Peyer's patch (tissue), 4 donors: ENCODE results near the gene GPR22. TPM values are rescaled to one million over a fixed set of nuclear protein-coding genes. Genes with fewer than 3 reads are reported as not detected.

Source experiments
- DNase-seq, 3 donors: peaks; one replicate each; pipeline ENCODE4 v3.0.0-alpha.2; 2017 to 2019
- H3K27ac ChIP-seq, 4 donors: fragments of 200-600 bp; sonication (generic); one replicate each; pipeline ENCODE4 v1.5.1; 2016 to 2019
- H3K27me3 ChIP-seq, 2 donors: fragments of 200-600 bp; sonication (generic); one replicate each; pipeline ENCODE4 v1.5.1; 2019
- H3K36me3 ChIP-seq, 3 donors: fragments of 200-600 bp; sonication (generic); one replicate each; pipeline ENCODE4 v1.5.1; 2016 to 2019
- H3K4me1 ChIP-seq, 4 donors: fragments of 200-600 bp; sonication (generic); one replicate each; pipeline ENCODE4 v1.5.1; 2016 to 2019
- H3K4me3 ChIP-seq, 4 donors: fragments of 200-600 bp; sonication (generic); 1 replicate in 3 of 4; 2 replicates in 1 of 4; pipeline ENCODE4 v1.5.1; 2016 to 2019; ENCODE audit warnings: mild to moderate bottlenecking in 1 of 4
- H3K9me3 ChIP-seq, 4 donors: fragments of 200-600 bp; sonication (generic); one replicate each; pipeline ENCODE4 v1.5.1; 2016 to 2019; ENCODE audit warnings: mild to moderate bottlenecking in 1 of 4
- POLR2A ChIP-seq, 2 donors: fragments of 450-650 bp; IDR thresholded peaks; one replicate each; pipeline ENCODE4 v1.5.1; 2017; ENCODE audit warnings: antibody characterized with exemption in 2 of 2, mild to moderate bottlenecking in 2 of 2, moderate library complexity in 2 of 2
- small RNA-seq, 2 donors: library from RNA; depleted of rRNA; stranded (forward); fragments of <200 nt; gene quantifications; one replicate each; pipeline ENCODE3, GENCODE V24; 2016
- total RNA-seq, 4 donors: library from RNA; depleted of rRNA; stranded (reverse); fragments of >200 nt; gene quantifications; one replicate each; pipeline ENCODE4 v1.1.0, GENCODE V29; 2016
- TF ChIP-seq, protein P1 (sequence below), 6 experiments: fragments of 450-650 bp in 4 of 6; fragments of 200-600 bp in 2 of 6; sonication (generic) in 1 of 6; IDR thresholded peaks; one replicate each; pipeline ENCODE4 v1.5.1; 2017 to 2019; ENCODE audit warnings: antibody characterized with exemption in 6 of 6, mild to moderate bottlenecking in 3 of 6, moderate library complexity in 1 of 6

GPR22 gene
- total RNA-seq, 4 donors from 2014 or later: not detected

DNA sequence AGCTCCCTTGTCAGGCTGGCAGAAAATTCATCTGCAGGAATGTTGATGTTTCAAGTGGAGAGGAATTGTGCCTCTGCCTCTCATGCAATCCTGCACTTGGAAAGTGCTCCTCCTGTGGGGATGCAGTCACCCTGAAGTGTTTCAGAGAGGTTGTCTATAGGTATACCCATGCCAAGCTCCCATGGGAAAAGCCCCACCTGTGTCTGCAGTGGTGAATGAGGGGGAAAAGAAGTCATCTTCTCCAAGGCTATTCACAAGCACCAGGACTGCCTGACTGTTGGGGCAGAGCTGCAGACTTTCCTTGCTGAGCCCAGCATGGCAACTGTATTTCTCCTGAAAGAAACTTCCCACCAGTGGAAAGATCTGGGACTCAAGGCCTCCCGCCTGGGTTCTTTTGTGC is 35.5 kb downstream of the GPR22 start:
- no peaks in the 10 kb centered on the region for H3K36me3 ChIP-seq
- H3K27me3 ChIP-seq: no peaks in the 10 kb centered on the region
- no peak for DNase-seq
- no peak for TF ChIP-seq POLR2A (IDR thresholded peaks at IDR 0.05)
- TF ChIP-seq, protein P1, sequence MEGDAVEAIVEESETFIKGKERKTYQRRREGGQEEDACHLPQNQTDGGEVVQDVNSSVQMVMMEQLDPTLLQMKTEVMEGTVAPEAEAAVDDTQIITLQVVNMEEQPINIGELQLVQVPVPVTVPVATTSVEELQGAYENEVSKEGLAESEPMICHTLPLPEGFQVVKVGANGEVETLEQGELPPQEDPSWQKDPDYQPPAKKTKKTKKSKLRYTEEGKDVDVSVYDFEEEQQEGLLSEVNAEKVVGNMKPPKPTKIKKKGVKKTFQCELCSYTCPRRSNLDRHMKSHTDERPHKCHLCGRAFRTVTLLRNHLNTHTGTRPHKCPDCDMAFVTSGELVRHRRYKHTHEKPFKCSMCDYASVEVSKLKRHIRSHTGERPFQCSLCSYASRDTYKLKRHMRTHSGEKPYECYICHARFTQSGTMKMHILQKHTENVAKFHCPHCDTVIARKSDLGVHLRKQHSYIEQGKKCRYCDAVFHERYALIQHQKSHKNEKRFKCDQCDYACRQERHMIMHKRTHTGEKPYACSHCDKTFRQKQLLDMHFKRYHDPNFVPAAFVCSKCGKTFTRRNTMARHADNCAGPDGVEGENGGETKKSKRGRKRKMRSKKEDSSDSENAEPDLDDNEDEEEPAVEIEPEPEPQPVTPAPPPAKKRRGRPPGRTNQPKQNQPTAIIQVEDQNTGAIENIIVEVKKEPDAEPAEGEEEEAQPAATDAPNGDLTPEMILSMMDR (IDR thresholded peaks at IDR 0.05): no peak
- no peaks in the 10 kb centered on the region for H3K9me3 ChIP-seq
- no peak overlapping the region for H3K4me3 ChIP-seq
- H3K4me1 ChIP-seq: peaks cover 0 to 11% (median 0%) of the 10 kb centered on the region in 4 donors
- H3K27ac ChIP-seq: no peak overlapping the region

DNA sequence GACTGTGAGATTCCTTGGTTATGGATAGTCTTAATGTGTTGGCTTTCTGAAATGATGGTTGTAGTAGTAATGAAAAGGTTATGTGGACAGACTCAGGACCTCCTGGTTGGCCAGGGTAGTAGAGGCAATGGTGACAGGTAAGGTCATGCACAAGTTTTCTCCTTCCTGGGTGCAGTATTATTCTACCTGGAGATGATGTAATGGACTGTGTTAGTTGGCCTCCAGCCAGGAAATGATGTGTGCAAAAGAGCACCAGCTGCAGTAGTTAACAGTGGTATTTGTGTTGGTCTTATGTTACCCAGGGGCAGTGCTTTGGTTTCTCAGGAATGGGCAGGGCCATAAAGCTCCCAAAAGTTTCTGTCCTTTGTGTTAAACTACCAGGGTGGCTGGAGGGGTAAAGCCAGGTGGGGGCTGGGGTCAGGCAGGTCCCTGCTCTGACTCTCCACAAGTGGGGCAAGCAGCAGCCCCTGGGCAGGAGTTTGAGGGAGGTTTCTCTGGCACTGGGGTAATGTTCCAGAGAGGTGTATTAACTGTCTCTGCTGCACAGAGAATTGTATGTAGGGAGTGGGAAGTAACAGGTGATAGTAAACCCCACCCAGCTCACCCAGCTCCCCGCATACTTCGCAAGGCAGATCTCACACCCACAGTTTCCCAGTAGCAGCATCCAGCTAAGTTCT is 36.3 kb downstream of the GPR22 start:
- Histone ChIP-seq H3K4me1 (peaks cover 0 to 11% (median 0%) of the 10 kb centered on the region in 4 donors), H3K27ac (peak overlapping the region in 2 of 4 donors; percentile 19 to 57), H3K9me3 (no peaks in the 10 kb centered on the region), H3K27me3 (no peaks in the 10 kb centered on the region), H3K4me3 (no peak overlapping the region), H3K36me3 (no peaks in the 10 kb centered on the region)
- DNase-seq: peak in 1 of 3 donors; percentile 75
- TF ChIP-seq POLR2A (IDR thresholded peaks at IDR 0.05): no peak
- TF ChIP-seq, protein P1 (IDR thresholded peaks at IDR 0.05): no peak

DNA sequence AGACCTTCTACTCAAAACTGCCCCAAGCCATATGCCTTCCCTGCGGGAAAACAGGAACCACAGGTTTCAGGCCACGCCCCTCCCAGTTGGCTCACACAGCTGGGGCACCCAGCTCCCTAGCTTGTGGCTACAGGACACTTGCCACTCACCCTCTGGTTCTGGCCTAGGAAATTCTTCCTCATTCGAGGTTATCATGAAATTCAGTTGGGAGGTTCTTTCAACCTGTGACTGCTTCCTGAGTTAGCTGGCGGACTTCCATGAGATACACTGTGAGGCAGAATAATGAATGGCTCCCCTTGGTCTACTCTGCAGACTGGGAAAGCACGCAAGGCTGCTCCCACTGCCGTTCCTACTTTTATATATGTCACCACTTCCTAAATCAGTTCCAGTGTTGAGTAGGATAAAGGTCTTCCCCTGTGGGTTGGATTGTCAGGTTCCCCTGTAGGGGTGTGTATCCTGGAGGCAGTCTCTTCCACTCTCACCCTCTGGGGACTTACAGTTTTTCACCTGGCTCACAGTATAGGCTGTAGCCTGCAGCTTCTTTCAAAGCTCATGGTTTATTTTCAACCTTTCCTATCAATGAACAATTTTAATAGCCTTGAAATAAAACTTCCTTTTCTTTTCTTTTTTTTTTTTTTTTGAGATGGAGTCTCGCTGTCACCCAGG is 37.0 kb downstream of the GPR22 start:
- Histone ChIP-seq H3K4me3 (no peak overlapping the region), H3K36me3 (no peaks in the 10 kb centered on the region), H3K27me3 (no peaks in the 10 kb centered on the region), H3K9me3 (no peaks in the 10 kb centered on the region), H3K4me1 (peaks cover 0 to 11% (median 0%) of the 10 kb centered on the region in 4 donors), H3K27ac (peak overlapping the region in 2 of 4 donors; percentile 19 to 57)
- TF ChIP-seq, protein P1 (IDR thresholded peaks at IDR 0.05): no peak
- TF ChIP-seq POLR2A (IDR thresholded peaks at IDR 0.05): no peak
- peak in 2 of 3 donors; percentile 72 to 76 for DNase-seq

Small RNA genes within 50 kb of the gene (small RNA-seq; reads per million reads assigned to genes)
- gene AC002381.1: 0 reads per million in 2 donors

Other genes with a start within 250 kb of the GPR22 start
- 100 to 1,000 TPM in 1 of 4 donors, 10 to 100 TPM in 3; 31.1 to 175 (median 68.0) TPM for gene COG5, start 93.9 kb downstream of the GPR22 start, total RNA-seq
- 1 to 10 TPM; 4.1 to 9.2 (median 7.7) TPM for gene DUS4L, start 93.9 kb downstream of the GPR22 start, total RNA-seq
- 10 to 100 TPM; 10.9 to 29.4 (median 17.3) TPM for gene BCAP29, start 110.2 kb downstream of the GPR22 start, total RNA-seq
- gene SLC26A4, start 190.8 kb downstream of the GPR22 start, total RNA-seq: under 1 TPM in 2 of 4 donors, not detected in 2; 0.18 to 0.27 TPM